IgD-negative memory B cell (primary cell): ENCODE results near the gene MFRP. TPM values are rescaled to one million over a fixed set of nuclear protein-coding genes. Genes with fewer than 3 reads are reported as not detected.

Experiments used
- H3K27ac Mint-ChIP-seq, 3 donors: one replicate each; pipeline ENCODE4 v1.8.0; 2020 to 2022; ENCODE audit warnings: mild to moderate bottlenecking in 3 of 3, mixed read lengths in 3 of 3, moderate library complexity in 1 of 3
- H3K27me3 Mint-ChIP-seq: one replicate; pipeline ENCODE4 v1.8.0; 2021; ENCODE audit warnings: mixed read lengths
- H3K36me3 Mint-ChIP-seq: one replicate; pipeline ENCODE4 v1.8.0; 2020; ENCODE audit warnings: mild to moderate bottlenecking, mixed read lengths
- H3K4me1 Mint-ChIP-seq, 3 donors: one replicate each; pipeline ENCODE4 v1.8.0; 2020 to 2022; ENCODE audit warnings: mixed read lengths in 3 of 3, mild to moderate bottlenecking in 1 of 3
- H3K4me3 Mint-ChIP-seq, 4 donors: one replicate each; pipeline ENCODE4 v1.8.0; 2020 to 2022; ENCODE audit warnings: mild to moderate bottlenecking in 4 of 4, mixed read lengths in 4 of 4, moderate library complexity in 3 of 4
- H3K9me3 Mint-ChIP-seq, 3 donors: one replicate each; pipeline ENCODE4 v1.8.0; 2020 to 2021; ENCODE audit warnings: mixed read lengths in 3 of 3, mild to moderate bottlenecking in 1 of 3
- polyA plus RNA-seq: library from polyadenylated mRNA; unstranded; fragments of 300-500 nt; fragmentation: Illumina TruSeq; gene quantifications from one replicate; pipeline ENCODE4 v1.2.3, GENCODE V29; 2021

MFRP gene
- polyA plus RNA-seq, 1 donor from 2014 or later, result not detected

- H3K36me3 Mint-ChIP-seq, result no peaks in the 10 kb centered on the region
- H3K9me3 Mint-ChIP-seq, result peaks cover 0 to 4% (median 0%) of the 10 kb centered on the region in 3 donors
- H3K4me3 Mint-ChIP-seq, result no peak overlapping the region
- peaks cover 55% of the 10 kb centered on the region for H3K27me3 Mint-ChIP-seq
- H3K27ac Mint-ChIP-seq, result peak overlapping the region in 1 of 3 donors; percentile 64
- peaks cover 5 to 10% (median 9%) of the 10 kb centered on the region in 3 donors for H3K4me1 Mint-ChIP-seq
Observed at GRCh38 chr11:119367661-119368120, 21.2 kb upstream of the MFRP start.

- H3K27me3 Mint-ChIP-seq, result peaks cover 60% of the 10 kb centered on the region
- H3K4me3 Mint-ChIP-seq, result no peak overlapping the region
- no peak overlapping the region for H3K27ac Mint-ChIP-seq
- H3K4me1 Mint-ChIP-seq, result peaks cover 5 to 17% (median 8%) of the 10 kb centered on the region in 3 donors
- no peaks in the 10 kb centered on the region for H3K36me3 Mint-ChIP-seq
- H3K9me3 Mint-ChIP-seq, result peaks cover 0 to 4% (median 0%) of the 10 kb centered on the region in 3 donors
Observed at GRCh38 chr11:119366690-119367620, 20.4 kb upstream of the MFRP start.

DNA sequence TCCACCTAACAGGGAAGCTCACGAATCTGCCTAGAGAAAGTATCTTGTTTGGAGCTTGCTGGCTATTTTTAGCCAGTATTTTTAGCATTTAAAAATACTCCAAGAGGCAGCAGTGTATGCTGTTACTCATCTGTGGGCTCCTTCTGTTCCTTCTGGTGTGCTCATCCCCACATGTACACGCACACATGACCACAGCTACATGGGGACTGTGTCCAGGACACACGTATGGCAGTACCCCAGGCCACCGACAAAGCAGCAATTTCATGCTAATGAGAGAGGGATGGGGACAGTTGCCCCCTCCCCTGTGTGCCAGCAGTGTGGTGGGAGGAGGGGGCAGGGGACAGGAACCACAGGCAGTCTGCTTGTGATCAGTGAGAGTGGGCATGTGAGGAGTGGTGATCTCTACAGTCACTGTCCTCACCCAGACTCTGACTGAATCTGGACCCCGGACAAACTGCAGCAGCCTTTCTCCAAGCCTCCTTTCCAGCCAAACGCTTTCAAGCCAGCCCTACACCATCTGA lies 18.6 kb upstream of the MFRP start:
- Mint-ChIP-seq H3K27me3 (peaks cover 55% of the 10 kb centered on the region), H3K9me3 (peaks cover 0 to 4% (median 0%) of the 10 kb centered on the region in 3 donors), H3K36me3 (no peaks in the 10 kb centered on the region), H3K4me3 (peak overlapping the region in 2 of 4 donors; percentile 88), H3K4me1 (peaks cover 3 to 18% (median 5%) of the 10 kb centered on the region in 3 donors), H3K27ac (peak overlapping the region in 1 of 3 donors; percentile 40)

GRCh38 chr11:119363851-119364590 lies 17.5 kb upstream of the MFRP start:
- Mint-ChIP-seq H3K9me3 (peaks cover 0 to 4% (median 0%) of the 10 kb centered on the region in 3 donors), H3K36me3 (no peaks in the 10 kb centered on the region), H3K4me1 (peaks cover 4 to 18% (median 5%) of the 10 kb centered on the region in 3 donors), H3K27me3 (peaks cover 44% of the 10 kb centered on the region), H3K27ac (no peak overlapping the region), H3K4me3 (peak overlapping the region in 3 of 4 donors; percentile 15 to 88 (median 88))

GRCh38 chr11:119363081-119363850 lies 16.8 kb upstream of the MFRP start:
- H3K36me3 Mint-ChIP-seq, result no peaks in the 10 kb centered on the region
- H3K9me3 Mint-ChIP-seq, result peaks cover 0 to 4% (median 0%) of the 10 kb centered on the region in 3 donors
- peaks cover 47% of the 10 kb centered on the region for H3K27me3 Mint-ChIP-seq
- peak overlapping the region in 3 of 4 donors; percentile 3 to 88 (median 65) for H3K4me3 Mint-ChIP-seq
- peaks cover 4 to 18% (median 5%) of the 10 kb centered on the region in 3 donors for H3K4me1 Mint-ChIP-seq
- no peak overlapping the region for H3K27ac Mint-ChIP-seq

DNA sequence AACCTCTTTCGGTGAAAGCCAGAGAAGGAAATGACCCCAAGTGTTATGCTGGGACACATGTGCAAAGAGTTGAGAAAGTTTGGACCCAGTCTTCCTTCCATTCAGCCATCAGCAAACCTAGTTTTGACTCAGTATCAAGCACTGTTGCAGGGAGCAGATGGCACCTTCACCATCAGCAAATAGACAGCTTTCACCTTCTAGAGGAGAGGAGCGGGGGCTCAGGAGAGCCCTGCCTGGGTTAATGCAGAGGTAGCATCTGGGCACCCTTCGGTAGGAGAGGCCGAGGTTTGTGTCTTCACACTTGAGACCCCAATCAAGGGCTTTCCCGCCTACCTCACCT lies 16.2 kb upstream of the MFRP start:
- peak overlapping the region in 3 of 4 donors; percentile 4 to 65 (median 30) for H3K4me3 Mint-ChIP-seq
- no peaks in the 10 kb centered on the region for H3K36me3 Mint-ChIP-seq
- H3K27ac Mint-ChIP-seq, result no peak overlapping the region
- H3K27me3 Mint-ChIP-seq, result peaks cover 46% of the 10 kb centered on the region
- H3K4me1 Mint-ChIP-seq, result peaks cover 4 to 18% (median 5%) of the 10 kb centered on the region in 3 donors
- peaks cover 0 to 4% (median 0%) of the 10 kb centered on the region in 3 donors for H3K9me3 Mint-ChIP-seq

DNA sequence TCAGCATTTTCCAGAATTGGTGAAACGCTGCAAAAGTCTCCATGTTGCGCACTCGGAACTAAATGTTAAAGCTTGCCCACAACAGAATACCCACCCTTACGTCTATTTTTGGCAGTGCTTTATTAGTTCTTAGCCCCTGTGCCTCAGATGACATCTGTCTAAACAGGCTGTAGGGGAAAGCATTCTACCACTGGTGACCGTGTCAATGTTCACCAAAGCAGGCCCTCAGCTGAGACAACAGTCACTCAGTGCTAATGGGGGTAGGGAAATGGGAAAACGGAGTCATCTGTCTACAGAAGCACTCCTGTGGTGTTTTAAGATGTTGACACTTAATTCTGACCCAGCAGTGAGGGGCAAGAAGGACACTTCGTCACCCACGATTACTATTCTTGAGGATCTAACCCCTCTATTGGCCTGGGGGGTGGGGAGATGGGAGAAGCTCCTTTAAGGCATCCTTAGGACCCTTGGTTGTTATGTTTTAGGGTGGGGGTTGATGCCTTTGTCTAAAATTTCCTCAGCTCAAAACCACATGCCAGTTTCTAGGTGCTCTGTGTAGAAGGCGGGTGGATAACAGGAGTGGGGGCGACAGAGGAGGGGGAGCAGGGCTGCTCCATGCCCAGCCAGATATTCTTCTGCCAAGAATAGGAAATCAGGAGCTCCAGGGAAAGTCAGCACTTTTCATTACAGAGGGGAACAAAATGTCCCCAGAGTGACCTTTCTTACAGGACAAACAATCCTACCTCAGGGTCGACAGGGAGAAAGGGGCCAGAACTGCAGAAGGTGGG lies 15.6 kb upstream of the MFRP start:
- peak overlapping the region in 2 of 4 donors; percentile 4 to 21 for H3K4me3 Mint-ChIP-seq
- H3K36me3 Mint-ChIP-seq, result no peaks in the 10 kb centered on the region
- H3K27me3 Mint-ChIP-seq, result peaks cover 43% of the 10 kb centered on the region

GRCh38 chr11:119361056-119361787 lies 14.7 kb upstream of the MFRP start:
- no peak overlapping the region for H3K27ac Mint-ChIP-seq
- peaks cover 37% of the 10 kb centered on the region for H3K27me3 Mint-ChIP-seq
- peaks cover 7 to 16% (median 10%) of the 10 kb centered on the region in 3 donors for H3K4me1 Mint-ChIP-seq
- no peak overlapping the region for H3K4me3 Mint-ChIP-seq
- H3K36me3 Mint-ChIP-seq, result no peaks in the 10 kb centered on the region
- peaks cover 0 to 3% (median 0%) of the 10 kb centered on the region in 3 donors for H3K9me3 Mint-ChIP-seq

More for the DNA sequence above, 15.6 kb upstream of the MFRP start:
- Mint-ChIP-seq H3K4me1 (peaks cover 6 to 18% (median 8%) of the 10 kb centered on the region in 3 donors), H3K27ac (no peak overlapping the region), H3K9me3 (peaks cover 0 to 4% (median 0%) of the 10 kb centered on the region in 3 donors)

DNA sequence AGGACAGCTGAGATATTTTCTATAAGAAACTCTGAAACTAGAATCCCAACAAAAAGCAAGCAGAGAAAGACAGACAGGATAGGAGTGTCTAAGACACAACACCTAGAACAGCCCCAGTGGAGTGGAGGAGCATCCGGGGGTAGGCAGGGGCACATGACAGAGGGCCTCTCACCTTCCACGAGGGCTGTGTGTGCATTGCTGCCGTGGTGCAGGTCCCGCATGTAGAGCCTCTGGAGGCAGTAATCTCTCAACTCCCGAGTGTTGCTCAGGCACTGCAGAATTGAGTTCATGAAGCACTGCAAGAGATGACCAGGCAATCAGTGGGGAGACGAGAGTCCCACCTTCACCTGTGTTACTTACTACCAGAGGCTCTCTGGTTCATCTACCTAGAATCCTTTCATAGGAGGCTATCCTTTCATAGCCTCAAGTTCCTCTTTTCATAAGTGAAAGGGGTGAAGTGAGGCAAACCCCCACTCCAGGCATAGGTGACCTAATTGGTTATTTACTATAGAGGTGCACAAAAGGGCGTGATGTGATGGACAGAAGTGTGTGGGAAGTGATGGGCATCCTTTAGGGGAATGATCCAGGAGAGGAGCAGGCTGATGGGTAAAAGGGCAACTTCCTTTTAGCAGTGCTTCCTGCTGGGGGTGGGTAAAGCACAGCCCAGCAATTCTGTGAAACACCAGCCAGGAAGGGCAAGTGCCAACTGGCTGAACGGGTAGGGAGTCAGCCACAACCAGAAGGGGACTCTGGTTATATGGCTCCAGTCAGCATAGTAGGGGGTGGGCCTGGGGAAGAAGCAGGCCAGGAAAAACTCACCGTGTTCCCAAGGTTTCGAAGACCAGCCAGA lies 13.1 kb upstream of the MFRP start:
- Mint-ChIP-seq H3K27me3 (peaks cover 32% of the 10 kb centered on the region), H3K4me1 (peaks cover 7 to 12% (median 10%) of the 10 kb centered on the region in 3 donors), H3K9me3 (peaks cover 0 to 3% (median 0%) of the 10 kb centered on the region in 3 donors), H3K4me3 (no peak overlapping the region), H3K27ac (no peak overlapping the region), H3K36me3 (no peaks in the 10 kb centered on the region)

- no peaks in the 10 kb centered on the region for H3K9me3 Mint-ChIP-seq
- H3K27ac Mint-ChIP-seq, result peak overlapping the region in 1 of 3 donors; percentile 31
- H3K4me3 Mint-ChIP-seq, result peak overlapping the region; percentile 50 to 79 (median 56)
- peaks cover 31% of the 10 kb centered on the region for H3K27me3 Mint-ChIP-seq
- H3K36me3 Mint-ChIP-seq, result no peaks in the 10 kb centered on the region
- H3K4me1 Mint-ChIP-seq, result peaks cover 2 to 5% (median 4%) of the 10 kb centered on the region in 3 donors
Observed at GRCh38 chr11:119357074-119357473, 10.6 kb upstream of the MFRP start.

DNA sequence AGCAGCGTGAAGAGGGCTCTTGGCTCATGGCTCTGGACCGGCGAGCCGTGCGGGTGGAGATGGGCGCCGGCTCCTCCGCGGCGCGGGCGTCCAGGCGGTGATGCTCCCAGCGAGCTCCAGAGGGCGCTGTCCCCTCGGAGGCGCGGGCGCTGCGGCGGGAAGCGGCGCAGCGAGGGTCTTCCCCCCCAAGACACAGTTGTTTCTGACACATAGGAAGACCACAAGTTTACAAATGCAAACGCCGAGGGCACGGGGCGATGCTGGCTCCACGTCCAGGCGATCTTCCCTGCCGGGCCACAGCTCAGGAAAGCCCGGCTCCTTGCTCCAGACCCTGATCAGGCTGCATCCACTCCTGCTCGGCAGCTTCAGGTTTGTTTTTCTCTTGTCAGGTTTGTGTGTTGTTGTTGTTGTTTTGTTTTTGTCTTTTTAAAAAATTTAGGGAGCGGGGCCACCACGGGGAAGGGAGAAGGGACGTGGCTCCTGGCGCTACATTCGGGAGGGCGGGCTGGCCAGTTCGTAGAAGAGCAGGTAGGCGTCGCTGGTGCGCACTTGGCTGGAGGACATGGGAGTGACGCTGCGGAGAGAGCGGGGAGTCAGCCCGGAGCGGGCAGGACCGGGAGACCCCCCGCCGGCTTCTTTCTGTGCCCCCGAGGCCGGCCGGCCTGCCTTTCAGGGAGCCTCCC lies 10.0 kb upstream of the MFRP start:
- peaks cover 0 to 5% (median 4%) of the 10 kb centered on the region in 3 donors for H3K4me1 Mint-ChIP-seq
- no peaks in the 10 kb centered on the region for H3K36me3 Mint-ChIP-seq
- no peak overlapping the region for H3K27ac Mint-ChIP-seq
- H3K4me3 Mint-ChIP-seq, result peak overlapping the region; percentile 79 to 98 (median 87)
- H3K27me3 Mint-ChIP-seq, result peaks cover 29% of the 10 kb centered on the region
- no peaks in the 10 kb centered on the region for H3K9me3 Mint-ChIP-seq
